A673 (cell line): ENCODE data around the gene ANO2.

ENCODE experiments used
- CTCF ChIP-seq: fragments of 300-800, 200-600 bp; sonication (generic); conservative IDR thresholded peaks from 2 replicates; pipeline ENCODE4 v1.5.1; 2017; ENCODE audit warnings: low read depth, mild to moderate bottlenecking, antibody characterized with exemption, low read length, moderate library complexity, mixed read lengths
- EZH2 ChIP-seq: fragments of 200-600 bp; sonication (generic); IDR thresholded peaks from 2 replicates; pipeline ENCODE4 v1.6.1; 2017; ENCODE audit warnings: borderline replicate concordance, low read depth, mild to moderate bottlenecking, mixed read lengths, antibody characterized with exemption, low read length; ENCODE audit not compliant: poor library complexity, severe bottlenecking

DNA sequence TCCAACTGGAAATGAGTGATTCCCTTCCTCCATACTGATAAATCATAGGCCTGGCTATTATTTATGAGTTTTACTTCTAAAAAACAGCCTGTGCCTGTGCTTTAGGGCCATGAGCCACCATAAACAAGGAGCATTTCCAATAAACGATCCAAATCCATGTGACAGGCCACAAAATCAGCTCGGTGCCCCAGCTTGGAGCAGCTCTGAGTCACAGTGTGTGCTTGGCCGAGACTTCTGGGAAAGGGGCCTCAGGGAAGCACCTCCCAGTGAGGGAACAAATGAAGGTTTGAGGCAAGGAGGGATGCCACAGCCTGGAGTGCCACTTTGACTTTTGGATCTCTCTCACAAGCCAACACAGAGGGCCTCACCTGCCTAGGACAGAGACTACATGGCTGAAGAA, 322.8 kb downstream of the ANO2 start:
- TF ChIP-seq CTCF (no peak), EZH2 (no peak)
